GM23338 (cell line): ENCODE results near the gene RAMP1. TPM values are rescaled to one million over a fixed set of nuclear protein-coding genes. Genes with fewer than 3 reads are reported as not detected.

ENCODE experiments used
- ATAC-seq: fragments of 200-7000 bp; cut with Tn5 transposase; 3 replicates; pipeline ENCODE4 v1.9.1; 2020
- DNase-seq: peaks from one replicate; pipeline ENCODE4 v3.0.0-alpha.2; 2015; ENCODE audit warnings: low spot score
- H2AFZ ChIP-seq: fragments of 200-600 bp; sonication (generic); 2 replicates; pipeline ENCODE4 v1.8.0; 2016; ENCODE audit warnings: antibody characterized with exemption, mild to moderate bottlenecking, moderate library complexity
- H3F3A ChIP-seq: fragments of 200-600 bp; sonication (generic); replicated peaks from 2 replicates; pipeline ENCODE4 v1.8.0; 2017; ENCODE audit warnings: antibody characterized with exemption, mixed run types, low read depth
- H3K27ac ChIP-seq: fragments of 200-600 bp; sonication (generic); 2 replicates; pipeline ENCODE4 v1.6.1; 2016; ENCODE audit warnings: low read depth
- H3K27me3 ChIP-seq: fragments of 200-600 bp; sonication (generic); 2 replicates; pipeline ENCODE4 v1.8.0; 2016; ENCODE audit warnings: mild to moderate bottlenecking, mixed run types, moderate library complexity; ENCODE audit not compliant: insufficient read depth
- H3K36me3 ChIP-seq: fragments of 200-600 bp; sonication (generic); 2 replicates; pipeline ENCODE4 v1.8.0; 2016; ENCODE audit warnings: mild to moderate bottlenecking; ENCODE audit not compliant: insufficient read depth
- H3K4me1 ChIP-seq: fragments of 200-600 bp; sonication (generic); 2 replicates; pipeline ENCODE4 v1.8.0; 2016; ENCODE audit warnings: mild to moderate bottlenecking, moderate library complexity; ENCODE audit not compliant: insufficient read depth
- H3K4me2 ChIP-seq: fragments of 200-600 bp; sonication (generic); 2 replicates; pipeline ENCODE4 v1.7.1; 2017; ENCODE audit warnings: mixed run types
- H3K4me3 ChIP-seq: fragments of 200-600 bp; sonication (generic); 2 replicates; pipeline ENCODE4 v1.6.1; 2016; ENCODE audit warnings: mixed run types
- H3K79me2 ChIP-seq: fragments of 200-600 bp; sonication (generic); replicated peaks from 2 replicates; pipeline ENCODE4 v1.8.0; 2017; ENCODE audit warnings: mild to moderate bottlenecking; ENCODE audit not compliant: insufficient read depth
- H3K9me2 ChIP-seq: fragments of 200-600 bp; sonication (generic); 2 replicates; pipeline ENCODE4 v1.8.0; 2017; ENCODE audit not compliant: insufficient read depth
- H4K20me1 ChIP-seq: fragments of 200-600 bp; sonication (generic); replicated peaks from 2 replicates; pipeline ENCODE4 v1.8.0; 2017; ENCODE audit warnings: mild to moderate bottlenecking; ENCODE audit not compliant: insufficient read depth
- H3K27ac Mint-ChIP-seq: 2 replicates; pipeline ENCODE4 v1.8.0; 2020; ENCODE audit warnings: inconsistent platforms, mild to moderate bottlenecking, moderate library complexity, mixed read lengths
- H3K27me3 Mint-ChIP-seq: 3 replicates; pipeline ENCODE4 v1.8.0; 2022; ENCODE audit warnings: low read depth, mild to moderate bottlenecking, moderate library complexity, mixed read lengths, inconsistent platforms; ENCODE audit not compliant: insufficient read depth, poor library complexity
- H3K36me3 Mint-ChIP-seq: 3 replicates; pipeline ENCODE4 v1.8.0; 2021; ENCODE audit warnings: low read depth, mild to moderate bottlenecking, inconsistent platforms, moderate library complexity, mixed read lengths
- H3K4me1 Mint-ChIP-seq: 3 replicates; pipeline ENCODE4 v1.8.0; 2020; ENCODE audit warnings: mild to moderate bottlenecking, inconsistent platforms, mixed read lengths
- H3K4me3 Mint-ChIP-seq: 3 replicates; pipeline ENCODE4 v1.8.0; 2021; ENCODE audit warnings: moderate library complexity, mild to moderate bottlenecking, inconsistent platforms, mixed read lengths
- H3K9me3 Mint-ChIP-seq: 3 replicates; pipeline ENCODE4 v1.8.0; 2020; ENCODE audit warnings: moderate library complexity, mild to moderate bottlenecking, inconsistent platforms, mixed read lengths
- EZH2 ChIP-seq: fragments of 200-600 bp; sonication (generic); IDR thresholded peaks from one replicate; pipeline ENCODE4 v1.8.0; 2017; ENCODE audit warnings: antibody characterized with exemption, mild to moderate bottlenecking, low read depth; ENCODE audit not compliant: unreplicated experiment
- JUNB ChIP-seq: IDR thresholded peaks from one replicate; pipeline ENCODE4 v1.6.1; 2016; ENCODE audit warnings: antibody characterized with exemption; ENCODE audit not compliant: unreplicated experiment
- NANOG ChIP-seq: IDR thresholded peaks from 2 replicates; pipeline ENCODE4 v1.6.1; 2016; ENCODE audit warnings: antibody characterized with exemption, borderline replicate concordance
- POLR2AphosphoS5 ChIP-seq: IDR thresholded peaks from 2 replicates; pipeline ENCODE4 v1.6.1; 2016; ENCODE audit warnings: antibody characterized with exemption, low read depth
- ZNF331 ChIP-seq: fragments of 250-450 bp; sonication (Bioruptor Pico); IDR thresholded peaks from 2 replicates; pipeline ENCODE4 v1.5.0; 2020; ENCODE audit warnings: low read depth, mild to moderate bottlenecking, moderate library complexity
- ZNF462 ChIP-seq: fragments of 250-450 bp; sonication (Bioruptor Pico); IDR thresholded peaks from 2 replicates; pipeline ENCODE4 v1.5.0; 2020; ENCODE audit warnings: mild to moderate bottlenecking, moderate library complexity
- long read RNA-seq: library from polyadenylated mRNA; unstranded; transcript quantifications from one replicate; pipeline ENCODE4 v2.0.0, GENCODE V29; 2020; ENCODE audit not compliant: unreplicated experiment
- polyA plus RNA-seq: library from polyadenylated mRNA; unstranded; fragments of >200 nt; fragmentation: Nextera tagmentation; extraction: Ambion mirVana; gene quantifications from 2 replicates; pipeline ENCODE4 v1.2.1, GENCODE V29; 2016
- total RNA-seq: library from RNA; depleted of rRNA; stranded (reverse); fragments of >200 nt; shearing (Covaris generic); gene quantifications from 2 replicates; pipeline ENCODE4 v1.2.3, GENCODE V29; 2014; rRNA removed

RAMP1 gene
- 2.7 and 3.3 TPM in 2 replicates for total RNA-seq
- polyA plus RNA-seq = 1.7 and 1.8 TPM in 2 replicates
- long read RNA-seq, partial matches to known transcripts = 0 of 1 reads
- long read RNA-seq, other reads (novel, unspliced or antisense) = 0 of 1 reads

GRCh38 chr2:237859533-237860272 is at the start of gene RAMP1:
Gene RAMP1, plus strand, starts transcription at chr2:237859623. Its CDS starts 53 bp downstream, at chr2:237859676.
- peaks cover 6% of the 10 kb centered on the region; the same call in 1 of the 2 replicates for H3F3A ChIP-seq
- Mint-ChIP-seq H3K36me3 (no peaks in the 10 kb centered on the region), H3K27me3 (peaks cover 32% of the 10 kb centered on the region), H3K4me3 (peak within 1 kb of the TSS; percentile 76), H3K27ac (no peak within 1 kb of the TSS), H3K9me3 (no peaks in the 10 kb centered on the region), H3K4me1 (peaks cover 25% of the 10 kb centered on the region)
- H3K27me3 ChIP-seq = peaks cover 33% of the 10 kb centered on the region
- H4K20me1 ChIP-seq = no peaks in the 10 kb centered on the region
- H3K79me2 ChIP-seq = no peaks in the 10 kb centered on the region
- no peaks in the 10 kb centered on the region for H3K36me3 ChIP-seq
- H3K27ac ChIP-seq = no peak within 1 kb of the TSS
- peak within 1 kb of the TSS; percentile 83 for H3K4me2 ChIP-seq
- DNase-seq (peak; percentile 60), ATAC-seq (peak; percentile 42)
- peak within 1 kb of the TSS; percentile 98 for H2AFZ ChIP-seq
- TF ChIP-seq ZNF331 (CRISPR knock-in tag) (no peak), EZH2 (peak; percentile 38), ZNF462 (CRISPR knock-in tag) (no peak), POLR2AphosphoS5 (0 out of 2 replicates have a peak, but pooled peaks have one; percentile 24)
- H3K4me3 ChIP-seq = peak within 1 kb of the TSS; percentile 60
- 0 out of 2 replicates have a peak, but pooled peaks cover 4% of the 10 kb centered on the region for H3K4me1 ChIP-seq
- no peaks in the 10 kb centered on the region for H3K9me2 ChIP-seq

DNA sequence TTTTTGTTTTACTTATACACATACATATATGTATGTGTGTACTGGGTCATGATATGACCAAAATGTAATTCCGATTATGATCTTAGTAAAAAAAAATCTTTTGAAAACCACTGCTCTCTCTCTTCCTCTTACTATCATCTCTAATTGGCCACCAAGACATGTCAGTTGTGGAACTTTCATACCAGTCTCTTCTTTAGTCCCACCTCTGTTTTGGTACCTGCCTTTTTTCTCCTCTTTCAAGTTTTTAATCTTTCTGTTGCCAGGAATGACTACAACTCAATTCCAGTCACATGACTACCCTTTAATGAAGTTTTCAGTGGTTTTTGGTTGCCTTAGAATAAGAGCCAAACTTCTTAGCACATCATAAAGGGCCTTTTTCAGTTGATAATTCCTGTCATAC is 43.8 kb upstream of the RAMP1 start:
- H3K9me2 ChIP-seq = no peaks in the 10 kb centered on the region
- no peak for DNase-seq
- no peaks in the 10 kb centered on the region for H3K4me1 ChIP-seq
- no peaks in the 10 kb centered on the region for H3K79me2 ChIP-seq
- no peak overlapping the region for H3K27ac ChIP-seq
- H3K27ac Mint-ChIP-seq = no peak overlapping the region
- H3K9me3 Mint-ChIP-seq = no peaks in the 10 kb centered on the region
- no peaks in the 10 kb centered on the region for H4K20me1 ChIP-seq
- no peak for TF ChIP-seq JUNB
- TF ChIP-seq NANOG = no peak
- no peak overlapping the region for H3K4me3 Mint-ChIP-seq
- H3F3A ChIP-seq = no peaks in the 10 kb centered on the region
- no peaks in the 10 kb centered on the region for H3K27me3 Mint-ChIP-seq
- no peaks in the 10 kb centered on the region for H3K36me3 ChIP-seq
- no peak overlapping the region for H3K4me2 ChIP-seq
- H3K36me3 Mint-ChIP-seq = no peaks in the 10 kb centered on the region
- H3K4me1 Mint-ChIP-seq = no peaks in the 10 kb centered on the region
- H3K4me3 ChIP-seq = no peak overlapping the region
- H3K27me3 ChIP-seq = no peaks in the 10 kb centered on the region
- ATAC-seq = no peak
- H2AFZ ChIP-seq = no peak overlapping the region
